Thyroid gland (tissue), 4 donors: Measurements from ENCODE around the gene LRP1. TPM values are rescaled to one million over a fixed set of nuclear protein-coding genes. Genes with fewer than 3 reads are reported as not detected.

Experiments
- DNase-seq, 2 donors: peaks; one replicate each; pipeline ENCODE4 v3.0.0-alpha.2; 2019
- H3K27ac ChIP-seq, 3 donors: fragments of 200-600 bp; sonication (generic); 1 replicate in 2 of 3; 2 replicates in 1 of 3; pipeline ENCODE4 v1.5.1; 2016 to 2019; ENCODE audit warnings: mild to moderate bottlenecking in 1 of 3, moderate library complexity in 1 of 3
- H3K27me3 ChIP-seq: fragments of 200-600 bp; sonication (generic); one replicate; pipeline ENCODE4 v1.5.1; 2019
- H3K36me3 ChIP-seq, 2 donors: fragments of 200-600 bp; sonication (generic); one replicate each; pipeline ENCODE4 v1.5.1; 2016 to 2019
- H3K4me1 ChIP-seq, 2 donors: fragments of 200-600 bp; sonication (generic); one replicate each; pipeline ENCODE4 v1.5.1; 2017 to 2019
- H3K4me3 ChIP-seq, 3 donors: fragments of 200-600 bp; sonication (generic); replicated peaks in 1 of 3; 1 replicate in 2 of 3; 2 replicates in 1 of 3; pipeline ENCODE4 v1.5.1; 2016; ENCODE audit warnings: mild to moderate bottlenecking in 1 of 3
- H3K9me3 ChIP-seq: fragments of 200-600 bp; sonication (generic); one replicate; pipeline ENCODE4 v1.5.1; 2017
- POLR2A ChIP-seq, 2 donors: fragments of 450-650 bp; IDR thresholded peaks; one replicate each; pipeline ENCODE4 v1.6.1; 2017; ENCODE audit warnings: antibody characterized with exemption in 2 of 2, mild to moderate bottlenecking in 2 of 2, moderate library complexity in 1 of 2
- WGBS, 2 donors: methylation state at CpG; one replicate each; pipeline ENCODE4 v1.1.5; 2017; 5-methylcytosine and 5-hydroxymethylcytosine counted together
- intact Hi-C: fragments of 100-400 bp; cut with DNase I; formaldehyde crosslinking; loops from one replicate; pipeline ENCODE4 v1.15.1; 2023
- total RNA-seq, 4 donors: library from RNA; depleted of rRNA; stranded (reverse); fragments of >200 nt; gene quantifications; one replicate each; pipeline ENCODE4 v1.2.3, GENCODE V29; 2016
- TF ChIP-seq, protein P1 (sequence below), 6 experiments: fragments of 200-600 bp in 3 of 6; fragments of 450-650 bp in 3 of 6; sonication (generic) in 3 of 6; IDR thresholded peaks; one replicate each; pipeline ENCODE4 v1.5.1; 2016 to 2019; ENCODE audit warnings: antibody characterized with exemption in 6 of 6, mild to moderate bottlenecking in 2 of 6, inconsistent platforms in 1 of 6, moderate library complexity in 1 of 6

Gene LRP1
- total RNA-seq, 4 donors from 2014 or later, result 98.5 to 161 (median 118) TPM

- Histone ChIP-seq H3K36me3 (peaks cover 75 to 86% of the 10 kb centered on the region in 2 donors), H3K27ac (no peak overlapping the region), H3K4me1 (no peaks in the 10 kb centered on the region), H3K27me3 (no peaks in the 10 kb centered on the region), H3K9me3 (no peaks in the 10 kb centered on the region), H3K4me3 (no peak overlapping the region)
- TF ChIP-seq, protein P1, sequence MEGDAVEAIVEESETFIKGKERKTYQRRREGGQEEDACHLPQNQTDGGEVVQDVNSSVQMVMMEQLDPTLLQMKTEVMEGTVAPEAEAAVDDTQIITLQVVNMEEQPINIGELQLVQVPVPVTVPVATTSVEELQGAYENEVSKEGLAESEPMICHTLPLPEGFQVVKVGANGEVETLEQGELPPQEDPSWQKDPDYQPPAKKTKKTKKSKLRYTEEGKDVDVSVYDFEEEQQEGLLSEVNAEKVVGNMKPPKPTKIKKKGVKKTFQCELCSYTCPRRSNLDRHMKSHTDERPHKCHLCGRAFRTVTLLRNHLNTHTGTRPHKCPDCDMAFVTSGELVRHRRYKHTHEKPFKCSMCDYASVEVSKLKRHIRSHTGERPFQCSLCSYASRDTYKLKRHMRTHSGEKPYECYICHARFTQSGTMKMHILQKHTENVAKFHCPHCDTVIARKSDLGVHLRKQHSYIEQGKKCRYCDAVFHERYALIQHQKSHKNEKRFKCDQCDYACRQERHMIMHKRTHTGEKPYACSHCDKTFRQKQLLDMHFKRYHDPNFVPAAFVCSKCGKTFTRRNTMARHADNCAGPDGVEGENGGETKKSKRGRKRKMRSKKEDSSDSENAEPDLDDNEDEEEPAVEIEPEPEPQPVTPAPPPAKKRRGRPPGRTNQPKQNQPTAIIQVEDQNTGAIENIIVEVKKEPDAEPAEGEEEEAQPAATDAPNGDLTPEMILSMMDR (IDR thresholded peaks at IDR 0.05), result no peak
- no peak for TF ChIP-seq POLR2A (IDR thresholded peaks at IDR 0.05)
- DNase-seq, result no peak
- intact Hi-C loops, result no loop called here
- WGBS, 2 donors, result 74 to 80% methylated on average over 4 to 6 of the region's 15 CpGs
These were observed 70.9 kb downstream of the LRP1 start for GRCh38 chr12:57199191-57199590.

DNA sequence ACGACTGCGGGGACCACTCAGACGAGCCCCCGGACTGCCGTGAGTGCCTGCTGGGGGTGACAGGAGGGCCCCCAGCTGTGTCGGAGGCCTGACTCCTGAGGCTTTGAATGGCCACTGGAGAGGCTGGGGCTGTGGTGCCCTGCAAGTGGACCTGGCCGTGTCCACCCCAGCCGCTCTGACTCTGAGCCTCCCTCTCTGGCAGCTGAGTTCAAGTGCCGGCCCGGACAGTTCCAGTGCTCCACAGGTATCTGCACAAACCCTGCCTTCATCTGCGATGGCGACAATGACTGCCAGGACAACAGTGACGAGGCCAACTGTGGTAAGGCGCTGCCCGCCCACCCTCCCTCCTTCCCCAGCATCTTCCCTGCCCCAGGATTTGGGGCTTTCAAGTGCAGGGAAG, 72.2 kb downstream of the LRP1 start:
- 96 to 97% methylated on average over 4 to 12 of the region's 15 CpGs for WGBS, 2 donors
- no peak for DNase-seq
- H3K4me3 ChIP-seq, result no peak overlapping the region
- TF ChIP-seq, protein P1 (IDR thresholded peaks at IDR 0.05), result no peak
- no peak for TF ChIP-seq POLR2A (IDR thresholded peaks at IDR 0.05)
- H3K27me3 ChIP-seq, result no peaks in the 10 kb centered on the region
- H3K36me3 ChIP-seq, result peaks cover 64 to 82% of the 10 kb centered on the region in 2 donors
- H3K9me3 ChIP-seq, result no peaks in the 10 kb centered on the region
- H3K4me1 ChIP-seq, result no peaks in the 10 kb centered on the region
- no peak overlapping the region for H3K27ac ChIP-seq
- intact Hi-C loops, result no loop called here

- peaks cover 57 to 81% of the 10 kb centered on the region in 2 donors for H3K36me3 ChIP-seq
These were observed 72.9 kb downstream of the LRP1 start for GRCh38 chr12:57201219-57201618.

GRCh38 chr12:57201631-57202030, 73.3 kb downstream of the LRP1 start:
- Histone ChIP-seq H3K36me3 (peaks cover 59 to 77% of the 10 kb centered on the region in 2 donors), H3K9me3 (no peaks in the 10 kb centered on the region), H3K27me3 (no peaks in the 10 kb centered on the region), H3K27ac (no peak overlapping the region), H3K4me1 (no peaks in the 10 kb centered on the region), H3K4me3 (no peak overlapping the region)
- intact Hi-C loops, result no loop called here
- TF ChIP-seq POLR2A (IDR thresholded peaks at IDR 0.05), result no peak
- TF ChIP-seq, protein P1 (IDR thresholded peaks at IDR 0.05), result no peak
- WGBS, 2 donors, result 87 to 88% methylated on average over 15 to 16 of the region's 16 CpGs
- DNase-seq, result no peak

More at GRCh38 chr12:57201219-57201618, 72.9 kb downstream of the LRP1 start:
- Histone ChIP-seq H3K27ac (no peak overlapping the region), H3K4me1 (no peaks in the 10 kb centered on the region), H3K27me3 (no peaks in the 10 kb centered on the region), H3K4me3 (no peak overlapping the region), H3K9me3 (no peaks in the 10 kb centered on the region)
- no peak for DNase-seq
- 90 to 92% methylated on average over 8 of the region's 8 CpGs for WGBS, 2 donors
- TF ChIP-seq POLR2A (IDR thresholded peaks at IDR 0.05), result no peak
- TF ChIP-seq, protein P1 (IDR thresholded peaks at IDR 0.05), result no peak
- intact Hi-C loops, result no loop called here

- Histone ChIP-seq H3K27ac (no peak overlapping the region), H3K27me3 (no peaks in the 10 kb centered on the region), H3K4me1 (no peaks in the 10 kb centered on the region), H3K4me3 (no peak overlapping the region), H3K9me3 (no peaks in the 10 kb centered on the region), H3K36me3 (peaks cover 54 to 70% of the 10 kb centered on the region in 2 donors)
- WGBS, 2 donors, result 92 to 94% methylated on average over 18 to 19 of the region's 19 CpGs
- DNase-seq, result no peak
- TF ChIP-seq, protein P1 (IDR thresholded peaks at IDR 0.05), result no peak
- no peak for TF ChIP-seq POLR2A (IDR thresholded peaks at IDR 0.05)
- intact Hi-C loops, result no loop called here
These were observed 74.0 kb downstream of the LRP1 start for GRCh38 chr12:57202321-57202720.
